HG02571 (cell line): Measurements from ENCODE around the gene SETD7.

Source experiments
- ATAC-seq: cut with Tn5 transposase; IDR thresholded peaks from one replicate; pipeline ENCODE4 v1.9.1; 2021; ENCODE audit warnings: mild to moderate bottlenecking, moderate library complexity; ENCODE audit not compliant: unreplicated experiment

Gene SETD7

GRCh38 chr4:139552517-139553307 is 3.3 kb downstream of the SETD7 start:
- no peak for ATAC-seq

GRCh38 chr4:139550724-139551429 is 5.1 kb downstream of the SETD7 start:
- ATAC-seq: no peak

DNA sequence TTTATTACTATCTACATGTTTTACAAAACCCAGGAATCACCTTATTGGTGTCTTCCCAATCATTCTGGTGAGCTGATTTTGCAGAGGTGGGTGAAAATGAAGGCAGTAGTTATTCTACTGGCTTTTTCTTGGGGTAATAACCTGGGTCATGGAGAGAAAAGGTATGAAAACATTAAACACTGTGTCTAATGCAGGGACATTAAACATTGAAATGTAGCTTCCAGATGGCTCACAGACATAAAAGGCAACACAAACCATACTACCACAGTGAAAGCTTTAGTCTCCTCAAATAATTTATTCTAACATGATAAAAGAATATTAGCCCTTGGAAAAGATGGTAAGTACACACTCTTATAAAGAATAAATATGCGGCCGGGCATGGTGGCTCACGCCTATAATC is 8.0 kb downstream of the SETD7 start:
- ATAC-seq: no peak

GRCh38 chr4:139540632-139541031 is 15.4 kb downstream of the SETD7 start:
- no peak for ATAC-seq

DNA sequence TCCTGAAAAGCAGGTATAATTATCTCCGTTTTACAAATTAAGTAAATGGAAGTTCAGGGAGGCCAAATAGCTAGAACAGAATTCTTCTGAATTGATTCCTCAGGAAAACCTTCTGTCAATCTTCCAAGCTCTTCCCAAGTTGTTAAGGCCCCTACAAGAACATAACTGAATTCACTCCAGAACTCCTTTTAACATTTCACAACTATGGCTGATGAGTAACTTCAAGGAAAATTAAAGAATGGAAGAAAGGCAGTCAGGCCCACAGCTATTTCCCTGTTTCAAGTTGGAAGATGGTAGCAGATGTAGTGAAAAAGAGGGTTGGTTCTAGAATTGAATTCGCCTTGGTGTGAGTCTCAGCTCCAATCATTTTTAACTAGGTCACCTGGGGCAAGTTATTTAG is 15.9 kb downstream of the SETD7 start:
- ATAC-seq: no peak

- no peak for ATAC-seq
Observed at GRCh38 chr4:139537292-139537691, 18.7 kb downstream of the SETD7 start.

DNA sequence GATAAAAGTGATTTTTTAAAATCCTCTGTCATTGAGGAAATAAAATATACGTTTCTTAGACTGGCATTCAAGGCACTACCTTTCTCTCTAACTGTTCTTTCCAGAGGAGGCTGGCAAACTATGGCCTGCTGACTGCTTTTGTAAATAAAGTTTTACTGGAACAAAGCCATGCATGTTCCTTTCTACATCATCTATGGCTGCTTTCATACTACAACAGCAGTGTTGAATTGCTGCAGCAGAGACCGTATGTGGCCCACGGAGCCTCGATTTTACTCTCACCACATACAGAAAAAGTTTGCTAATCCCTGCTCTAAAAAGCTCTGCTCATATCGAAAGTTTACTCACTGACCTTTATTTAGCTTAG is 20.2 kb downstream of the SETD7 start:
- ATAC-seq: no peak

DNA sequence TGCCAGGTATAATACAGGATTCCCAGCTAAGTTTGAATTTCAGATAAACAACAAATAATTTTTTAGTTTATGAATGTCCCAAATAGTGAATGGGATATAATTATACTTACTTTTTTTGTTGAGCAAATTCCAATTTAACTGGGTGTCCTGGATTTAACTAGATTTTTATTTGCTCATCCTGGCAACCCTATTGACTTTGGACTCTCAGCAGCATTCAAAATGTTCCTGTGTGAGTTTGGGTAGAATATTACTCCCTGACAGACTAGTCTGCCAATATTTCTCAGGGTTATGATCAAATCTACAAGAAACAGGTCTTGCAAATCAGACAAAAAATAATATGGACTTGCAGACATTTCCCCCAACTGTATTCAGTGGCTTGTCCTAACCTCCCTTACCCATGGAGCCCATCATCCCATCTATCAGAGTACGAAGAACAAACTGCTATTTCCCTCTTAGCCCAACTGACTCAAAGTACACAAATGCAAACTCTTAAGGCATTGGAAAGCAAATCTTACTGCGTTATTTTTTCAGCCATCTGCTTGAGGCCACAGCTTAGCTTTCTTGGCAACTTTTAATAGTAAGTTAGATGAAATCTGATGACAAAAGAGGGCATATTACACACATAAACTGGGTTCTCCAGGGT is 20.7 kb downstream of the SETD7 start:
- ATAC-seq: no peak

GRCh38 chr4:139534287-139534950 is 21.6 kb downstream of the SETD7 start:
- no peak for ATAC-seq

GRCh38 chr4:139533511-139533910 is 22.5 kb downstream of the SETD7 start:
- no peak for ATAC-seq

- ATAC-seq: no peak
Observed at GRCh38 chr4:139532947-139533346, 23.1 kb downstream of the SETD7 start.

DNA sequence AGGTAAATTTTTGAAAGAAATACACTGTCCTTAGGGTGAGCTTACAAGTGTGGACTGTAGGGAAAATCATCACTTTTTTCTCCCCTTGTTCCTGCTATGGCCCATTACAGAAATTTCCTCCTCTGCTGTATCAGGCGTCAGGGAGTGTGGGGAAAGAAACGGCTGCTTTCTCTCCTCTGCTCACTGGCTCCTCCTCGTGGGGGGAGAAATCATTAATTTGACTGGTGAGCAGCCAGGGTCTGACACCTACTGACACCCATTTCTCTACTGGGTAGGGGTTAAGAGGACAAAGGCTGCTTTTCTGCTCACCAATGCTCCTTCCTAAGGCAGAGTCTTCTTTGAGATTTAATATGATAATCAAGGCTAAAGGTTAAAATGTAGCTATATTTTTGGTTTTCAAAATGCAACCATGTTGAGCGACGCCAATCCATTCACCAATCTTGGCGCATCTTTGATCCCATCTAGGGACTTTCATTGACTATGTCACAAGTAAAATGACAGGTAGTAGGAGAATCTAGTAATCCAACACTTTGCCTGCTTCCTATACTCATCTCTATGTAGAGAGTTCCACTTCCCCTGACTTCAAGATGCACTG is 25.1 kb downstream of the SETD7 start:
- no peak for ATAC-seq

- ATAC-seq: peak; percentile 61
Observed at GRCh38 chr4:139528377-139529005, 27.5 kb downstream of the SETD7 start.

GRCh38 chr4:139526928-139527327 is 29.1 kb downstream of the SETD7 start:
- no peak for ATAC-seq

GRCh38 chr4:139525414-139525813 is 30.6 kb downstream of the SETD7 start:
- no peak for ATAC-seq

DNA sequence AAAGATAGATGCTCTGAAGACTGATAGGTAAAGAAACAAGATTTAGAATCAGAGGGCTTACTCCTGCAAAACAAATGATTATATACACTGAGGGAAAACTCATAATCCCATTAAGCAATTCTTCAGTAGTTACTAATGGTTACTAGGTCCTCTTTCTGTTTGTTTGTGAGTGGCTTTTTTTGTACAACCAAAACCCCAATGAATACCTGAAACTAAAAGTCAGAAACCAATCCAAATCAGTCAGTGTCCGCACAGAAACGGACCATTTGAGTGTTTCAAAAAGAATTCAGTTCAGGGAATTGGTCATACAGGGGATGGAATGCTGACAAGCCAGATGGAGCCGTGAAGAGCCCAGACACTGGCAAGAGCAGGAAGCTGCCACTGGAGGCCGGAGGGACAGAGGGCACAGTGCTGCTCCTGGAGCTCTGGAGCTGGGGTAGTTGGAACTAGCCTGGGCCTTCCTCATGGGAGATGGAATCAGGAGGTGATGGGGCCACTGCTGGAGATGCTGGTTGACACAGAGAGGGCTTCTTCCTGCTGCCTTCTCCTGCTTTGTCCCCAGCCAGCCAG is 31.9 kb downstream of the SETD7 start:
- ATAC-seq: no peak

GRCh38 chr4:139523076-139523475 is 32.9 kb downstream of the SETD7 start:
- no peak for ATAC-seq

DNA sequence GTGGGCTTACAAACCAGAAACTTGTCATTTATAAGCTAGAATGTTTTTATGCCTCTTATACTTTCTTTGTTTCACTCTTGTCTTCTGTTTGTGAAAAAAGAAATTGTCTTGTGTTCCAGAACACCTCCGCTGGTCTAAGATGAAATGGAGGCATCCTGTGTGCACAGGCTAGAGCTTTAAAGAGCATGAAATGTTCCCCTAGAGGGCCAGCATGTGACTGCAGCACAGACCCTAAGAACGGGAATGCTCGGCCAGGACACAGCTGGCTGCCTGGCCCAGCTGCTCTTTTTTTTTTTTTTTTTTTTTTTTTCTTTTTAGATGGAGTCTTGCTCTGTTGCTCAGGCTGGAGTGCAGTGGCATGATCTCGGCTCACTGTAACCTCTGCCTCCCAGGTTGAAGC is 33.6 kb downstream of the SETD7 start:
- ATAC-seq: no peak

DNA sequence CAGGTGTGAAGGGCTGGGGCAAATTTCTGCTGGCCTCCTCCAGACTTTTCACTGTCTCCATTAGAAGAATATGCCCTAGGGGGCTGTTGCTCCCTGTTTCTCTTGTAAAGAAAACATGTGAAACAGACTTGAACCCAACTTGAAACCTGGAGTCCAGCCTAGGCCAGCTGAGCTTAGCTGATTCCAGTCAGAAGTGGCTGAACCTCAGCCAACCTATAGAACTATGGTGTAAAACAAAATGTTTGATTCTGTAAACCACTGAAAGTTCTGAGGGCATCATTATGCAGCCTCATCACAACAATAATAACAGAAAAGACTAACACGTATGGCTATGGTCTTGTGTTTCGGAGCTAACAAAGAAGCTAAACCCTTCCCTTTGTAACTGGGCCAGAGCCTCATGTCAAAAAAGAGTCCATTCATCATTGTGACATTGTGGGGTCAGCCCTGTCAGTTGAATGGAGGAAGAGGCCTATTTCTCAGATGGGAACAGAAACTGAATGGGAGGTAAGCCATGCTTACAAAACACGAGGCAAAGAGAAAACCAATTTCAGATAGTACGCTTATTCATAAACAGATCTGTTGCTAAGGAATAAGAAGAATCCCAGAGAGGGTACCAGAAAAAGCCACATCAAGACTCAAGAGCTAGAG is 34.1 kb downstream of the SETD7 start:
- no peak for ATAC-seq

DNA sequence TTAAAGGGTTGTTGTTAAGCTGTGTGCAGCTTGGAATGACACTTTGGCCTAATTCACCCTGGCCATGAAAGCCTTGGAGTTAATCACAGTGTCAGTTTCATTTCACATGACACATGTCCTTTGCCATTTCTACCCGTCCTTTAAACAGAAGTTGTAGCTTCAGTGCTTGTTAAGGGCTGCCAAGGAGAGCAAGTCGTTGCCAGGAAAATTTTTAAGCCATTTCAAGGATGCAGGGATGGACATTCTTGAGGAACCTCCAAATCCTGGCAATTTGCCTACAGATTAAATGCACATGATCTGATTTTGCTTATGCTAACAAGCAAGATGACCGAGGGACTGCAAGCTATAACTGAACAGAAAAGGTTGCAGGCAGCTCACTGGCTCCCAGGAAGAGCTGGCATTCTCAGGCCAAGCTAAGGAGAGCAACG is 40.5 kb downstream of the SETD7 start:
- ATAC-seq: no peak
